Panc1 (cell line): ENCODE data around the gene AACS. TPM values are rescaled to one million over a fixed set of nuclear protein-coding genes. Genes with fewer than 3 reads are reported as not detected.

ENCODE experiments used
- ATAC-seq: fragments of 200-7000 bp; cut with Tn5 transposase; 2 replicates; pipeline ENCODE4 v1.9.1; 2020; ENCODE audit warnings: mild to moderate bottlenecking, moderate library complexity
- BruUV-seq: library from RNA; stranded (reverse); fragments of 400-500 nt; replicated peaks from 2 replicates; lab custom pipeline; 2021; lab: Mats Ljungman, UMichigan
- CTCF ChIA-PET: fragments of 300-600 bp; sonication (Branson Sonifier 250); formaldehyde crosslinking; loops from one replicate; lab custom pipeline; 2022; ENCODE audit warnings: antibody characterized with exemption; lab: Charles Lee
- POLR2A ChIA-PET: fragments of 300-600 bp; sonication (Branson Sonifier 250); formaldehyde crosslinking; loops from one replicate; lab custom pipeline; 2022; ENCODE audit warnings: antibody characterized with exemption; lab: Charles Lee
- DNase-seq: peaks from one replicate; pipeline ENCODE4 v3.0.0-alpha.2; 2010; ENCODE audit warnings: low read depth, low spot score
- H3K27ac ChIP-seq: 2 replicates; pipeline ENCODE4 v1.5.1; 2011; ENCODE audit warnings: mild to moderate bottlenecking, low read length, inconsistent platforms
- H3K27me3 ChIP-seq: fragments of 200-500 bp; sonication (Bioruptor generic); 2 replicates; pipeline ENCODE4 v1.6.0; 2014; ENCODE audit warnings: low read length, inconsistent platforms; ENCODE audit not compliant: control insufficient read depth, insufficient read depth
- H3K36me3 ChIP-seq: fragments of 200-500 bp; sonication (Bioruptor generic); 2 replicates; pipeline ENCODE4 v1.5.1; 2014; ENCODE audit warnings: inconsistent platforms, mild to moderate bottlenecking, low read length, moderate library complexity; ENCODE audit not compliant: control insufficient read depth, insufficient read depth
- H3K4me1 ChIP-seq: 2 replicates; pipeline ENCODE4 v1.5.1; 2011; ENCODE audit warnings: inconsistent platforms, mild to moderate bottlenecking, low read length, moderate library complexity; ENCODE audit not compliant: control insufficient read depth, insufficient read depth
- H3K4me3 ChIP-seq, 2 experiments: 2 replicates each; pipeline ENCODE4 v1.5.1; 2011 to 2012; ENCODE audit warnings: low read depth in 2 of 2, low read length in 2 of 2, mild to moderate bottlenecking in 2 of 2, inconsistent platforms in 1 of 2, moderate library complexity in 1 of 2
- H3K9me3 ChIP-seq: fragments of 200-500 bp; sonication (Bioruptor generic); 2 replicates; pipeline ENCODE4 v1.5.1; 2014; ENCODE audit warnings: low read depth, mild to moderate bottlenecking, inconsistent platforms, low read length, moderate library complexity; ENCODE audit not compliant: control insufficient read depth, insufficient read depth
- CTCF ChIP-seq: fragments of 450-650 bp; IDR thresholded peaks from 2 replicates; pipeline ENCODE4 v1.5.1; 2017; ENCODE audit warnings: mild to moderate bottlenecking
- POLR2AphosphoS5 ChIP-seq: IDR thresholded peaks from 2 replicates; pipeline ENCODE4 v1.6.1; 2012; ENCODE audit warnings: mild to moderate bottlenecking, low read depth, low read length, moderate library complexity
- REST ChIP-seq, 2 experiments: IDR thresholded peaks; 2 replicates each; pipeline ENCODE4 v1.6.1; 2011 to 2012; ENCODE audit warnings: low read depth in 2 of 2, control low read depth in 1 of 2, low read length in 1 of 2, mild to moderate bottlenecking in 1 of 2, moderate library complexity in 1 of 2; ENCODE audit not compliant: insufficient read depth in 1 of 2
- SIN3A ChIP-seq: IDR thresholded peaks from 2 replicates; pipeline ENCODE4 v1.6.1; 2012; ENCODE audit warnings: low read depth, mild to moderate bottlenecking, low read length, moderate library complexity, borderline replicate concordance; ENCODE audit not compliant: insufficient read depth
- TCF7L2 ChIP-seq: IDR thresholded peaks from 2 replicates; pipeline ENCODE4 v1.6.1; 2011; ENCODE audit warnings: mild to moderate bottlenecking, low read depth, low read length, inconsistent platforms
- in situ Hi-C: cut with HindIII; loops from 2 replicates; pipeline ENCODE4 v1.10.0; 2016; ENCODE audit warnings: low sequenced_read_pairs, low pct_unique_long_range_greater_than_20kb
- intact Hi-C: fragments of 100-400 bp; cut with micrococcal nuclease; formaldehyde crosslinking; loops from one replicate; pipeline ENCODE4 v1.10.0; 2022; ENCODE audit not compliant: unreplicated experiment
- total RNA-seq: library from RNA; stranded (reverse); gene quantifications from one replicate; pipeline ENCODE4 v1.2.1, GENCODE V29; 2021; ENCODE audit not compliant: unreplicated experiment

The AACS gene
- total RNA-seq, 1 experiment from 2014 or later: 34.7 TPM

- in situ Hi-C loops: no loop called here
- no peaks in the 10 kb centered on the region for H3K36me3 ChIP-seq
- H3K4me1 ChIP-seq: no peaks in the 10 kb centered on the region
- DNase-seq (no peak), ATAC-seq (no peak)
- no peaks in the 10 kb centered on the region for H3K27me3 ChIP-seq
- TF ChIP-seq POLR2AphosphoS5 (no peak), REST (IDR thresholded peaks at IDR 0.05; ENCODE audit: insufficient read depth in 1 of 2, low read depth in 2 of 2, low read length in 1 of 2) (no peak), CTCF (no peak), TCF7L2 (no peak), SIN3A (no peak)
- no peak overlapping the region for H3K4me3 ChIP-seq
- no peak overlapping the region for H3K27ac ChIP-seq
- intact Hi-C loops: no loop called here
- CTCF ChIA-PET: no interaction called here
- POLR2A ChIA-PET: no interaction called here
- no peaks in the 10 kb centered on the region for H3K9me3 ChIP-seq
- no TSS peak for BruUV-seq
Measured at GRCh38 chr12:125099409-125099782, 34.2 kb downstream of the AACS start.

GRCh38 chr12:125100551-125101434 lies 35.6 kb downstream of the AACS start:
- Histone ChIP-seq H3K4me1 (no peaks in the 10 kb centered on the region), H3K4me3 (no peak overlapping the region), H3K27me3 (no peaks in the 10 kb centered on the region), H3K9me3 (no peaks in the 10 kb centered on the region), H3K36me3 (no peaks in the 10 kb centered on the region; the same call in 1 of the 2 replicates), H3K27ac (no peak overlapping the region)
- intact Hi-C loops (no loop called here), in situ Hi-C loops (no loop called here)
- BruUV-seq: no TSS peak
- no peak for DNase-seq
- CTCF ChIA-PET: no interaction called here
- TF ChIP-seq POLR2AphosphoS5 (no peak), SIN3A (no peak), TCF7L2 (no peak), REST (IDR thresholded peaks at IDR 0.05; ENCODE audit: insufficient read depth in 1 of 2, low read depth in 2 of 2, low read length in 1 of 2) (no peak), CTCF (no peak)
- POLR2A ChIA-PET: interaction anchor here (0.5 kb wide), 1 partner anchor 41 kb away, joined by 5 read pairs; no protein-coding TSS in a partner anchor
- ATAC-seq: no peak
